Neural progenitor cell (in vitro differentiated cells): ENCODE measurements around the gene KIF22. TPM values are rescaled to one million over a fixed set of nuclear protein-coding genes. Genes with fewer than 3 reads are reported as not detected.
"Not testable (repeated sequence)": the region's sequence is repeated elsewhere in the genome, so short reads cannot be mapped to it uniquely, and the experiment has no call there.

Experiments
- DNase-seq: peaks from one replicate; pipeline ENCODE4 v3.0.0-alpha.2; 2016; ENCODE audit warnings: low spot score
- H2AFZ ChIP-seq: fragments of 200-600 bp; sonication (generic); replicated peaks from 2 replicates; pipeline ENCODE4 v1.6.1; 2016; ENCODE audit warnings: antibody characterized with exemption
- H3F3A ChIP-seq: fragments of 200-600 bp; sonication (generic); 2 replicates; pipeline ENCODE4 v1.6.1; 2016; ENCODE audit warnings: antibody characterized with exemption, low read depth
- H3K27ac ChIP-seq: fragments of 200-600 bp; sonication (generic); 2 replicates; pipeline ENCODE4 v1.5.1; 2016; ENCODE audit warnings: mild to moderate bottlenecking
- H3K27me3 ChIP-seq: fragments of 200-600 bp; sonication (generic); 2 replicates; pipeline ENCODE4 v1.6.1; 2016; ENCODE audit warnings: mild to moderate bottlenecking, moderate library complexity
- H3K36me3 ChIP-seq: fragments of 200-600 bp; sonication (generic); 2 replicates; pipeline ENCODE4 v1.5.1; 2016
- H3K4me1 ChIP-seq: fragments of 200-600 bp; sonication (generic); 2 replicates; pipeline ENCODE4 v1.6.1; 2016; ENCODE audit warnings: mixed run types
- H3K4me2 ChIP-seq: fragments of 200-600 bp; sonication (generic); 2 replicates; pipeline ENCODE4 v1.6.1; 2016
- H3K4me3 ChIP-seq: fragments of 200-600 bp; sonication (generic); 2 replicates; pipeline ENCODE4 v1.5.1; 2016
- H3K79me2 ChIP-seq: fragments of 200-600 bp; sonication (generic); 2 replicates; pipeline ENCODE4 v1.6.1; 2016; ENCODE audit warnings: low read depth
- H3K9ac ChIP-seq: fragments of 200-600 bp; sonication (generic); 2 replicates; pipeline ENCODE4 v1.6.1; 2016
- H3K9me3 ChIP-seq: fragments of 200-600 bp; sonication (generic); 2 replicates; pipeline ENCODE4 v1.5.1; 2016; ENCODE audit warnings: low read depth
- H4K20me1 ChIP-seq: fragments of 200-600 bp; sonication (generic); 2 replicates; pipeline ENCODE4 v1.6.1; 2016; ENCODE audit warnings: low read depth
- H3K27ac Mint-ChIP-seq: 3 replicates; pipeline ENCODE4 v1.8.0; 2021; ENCODE audit warnings: mixed read lengths
- H3K27me3 Mint-ChIP-seq: 2 replicates; pipeline ENCODE4 v1.8.0; 2022; ENCODE audit warnings: low read depth, mild to moderate bottlenecking, inconsistent platforms, moderate library complexity, mixed read lengths; ENCODE audit not compliant: insufficient read depth
- H3K36me3 Mint-ChIP-seq: 3 replicates; pipeline ENCODE4 v1.8.0; 2021; ENCODE audit warnings: mixed read lengths
- H3K4me1 Mint-ChIP-seq: 3 replicates; pipeline ENCODE4 v1.8.0; 2021; ENCODE audit warnings: mixed read lengths
- H3K4me3 Mint-ChIP-seq: 3 replicates; pipeline ENCODE4 v1.8.0; 2021; ENCODE audit warnings: mild to moderate bottlenecking, moderate library complexity, mixed read lengths
- H3K9me3 Mint-ChIP-seq: 3 replicates; pipeline ENCODE4 v1.8.0; 2020; ENCODE audit warnings: mixed read lengths
- CTCF ChIP-seq: fragments of 200-600 bp; sonication (generic); IDR thresholded peaks from 2 replicates; pipeline ENCODE4 v1.5.1; 2017; ENCODE audit warnings: antibody characterized with exemption, mild to moderate bottlenecking
- EZH2 ChIP-seq: fragments of 200-600 bp; sonication (generic); IDR thresholded peaks from 2 replicates; pipeline ENCODE4 v1.6.1; 2017; ENCODE audit warnings: antibody characterized with exemption, mild to moderate bottlenecking, moderate library complexity
- EZH2phosphoT487 ChIP-seq: fragments of 200-600 bp; sonication (generic); IDR thresholded peaks from 2 replicates; pipeline ENCODE4 v1.6.1; 2017; ENCODE audit warnings: antibody characterized with exemption
- total RNA-seq: library from RNA; depleted of rRNA; stranded (reverse); fragments of >200 nt; gene quantifications from 2 replicates; pipeline ENCODE4 v1.2.3, GENCODE V29; 2015; ENCODE audit warnings: low replicate concordance

KIF22 gene
- total RNA-seq, 1 donor from 2014 or later: 173 TPM

- Histone ChIP-seq H3K27me3 (no peaks in the 10 kb centered on the region), H3K79me2 (no peaks in the 10 kb centered on the region), H4K20me1 (no peaks in the 10 kb centered on the region), H3K36me3 (no peaks in the 10 kb centered on the region), H3K4me1 (peaks cover 14% of the 10 kb centered on the region), H3F3A (peaks cover 35% of the 10 kb centered on the region), H3K4me3 (no peak overlapping the region), H3K4me2 (no peak overlapping the region), H3K9ac (no peak overlapping the region), H3K27ac (no peak overlapping the region), H2AFZ (no peak overlapping the region), H3K9me3 (no peaks in the 10 kb centered on the region)
- no peak overlapping the region for H3K4me3 Mint-ChIP-seq
- H3K27me3 Mint-ChIP-seq: peaks cover 12% of the 10 kb centered on the region
- H3K36me3 Mint-ChIP-seq: no peaks in the 10 kb centered on the region
- no peaks in the 10 kb centered on the region for H3K9me3 Mint-ChIP-seq
- H3K27ac Mint-ChIP-seq: no peak overlapping the region
- TF ChIP-seq EZH2phosphoT487: no peak
- TF ChIP-seq CTCF: no peak
- peaks cover 16% of the 10 kb centered on the region for H3K4me1 Mint-ChIP-seq
- DNase-seq: no peak
Measured at GRCh38 chr16:29826342-29826695, 35.8 kb downstream of the KIF22 start.

- Histone ChIP-seq H3K36me3 (no peaks in the 10 kb centered on the region), H2AFZ (no peak overlapping the region), H3F3A (peaks cover 4% of the 10 kb centered on the region), H3K4me2 (no peak overlapping the region), H3K79me2 (no peaks in the 10 kb centered on the region), H3K9me3 (no peaks in the 10 kb centered on the region), H3K27ac (no peak overlapping the region), H3K27me3 (no peaks in the 10 kb centered on the region), H3K4me3 (no peak overlapping the region), H3K4me1 (peaks cover 4% of the 10 kb centered on the region), H4K20me1 (no peaks in the 10 kb centered on the region), H3K9ac (no peak overlapping the region)
- Mint-ChIP-seq H3K36me3 (no peaks in the 10 kb centered on the region), H3K9me3 (no peaks in the 10 kb centered on the region), H3K27me3 (peaks cover 5% of the 10 kb centered on the region), H3K4me1 (peaks cover 6% of the 10 kb centered on the region), H3K27ac (no peak overlapping the region), H3K4me3 (peak overlapping the region; percentile 18)
- DNase-seq: no peak
- TF ChIP-seq EZH2: no peak
- TF ChIP-seq CTCF: no peak
- no peak for TF ChIP-seq EZH2phosphoT487
Measured at GRCh38 chr16:29830774-29831173, 40.2 kb downstream of the KIF22 start.

GRCh38 chr16:29831490-29831889 lies 40.9 kb downstream of the KIF22 start:
- Histone ChIP-seq H3F3A (no peaks in the 10 kb centered on the region), H4K20me1 (no peaks in the 10 kb centered on the region), H3K4me1 (no peaks in the 10 kb centered on the region), H3K79me2 (no peaks in the 10 kb centered on the region), H3K9ac (no peak overlapping the region), H3K27me3 (no peaks in the 10 kb centered on the region), H3K36me3 (no peaks in the 10 kb centered on the region), H3K27ac (no peak overlapping the region), H3K4me2 (no peak overlapping the region), H2AFZ (no peak overlapping the region), H3K4me3 (no peak overlapping the region), H3K9me3 (no peaks in the 10 kb centered on the region)
- no peak for DNase-seq
- H3K9me3 Mint-ChIP-seq: no peaks in the 10 kb centered on the region
- peaks cover 6% of the 10 kb centered on the region for H3K4me1 Mint-ChIP-seq
- no peaks in the 10 kb centered on the region for H3K36me3 Mint-ChIP-seq
- H3K27me3 Mint-ChIP-seq: peaks cover 6% of the 10 kb centered on the region
- TF ChIP-seq CTCF (no peak), EZH2 (no peak), EZH2phosphoT487 (no peak)
- H3K4me3 Mint-ChIP-seq: no peak overlapping the region
- H3K27ac Mint-ChIP-seq: no peak overlapping the region

GRCh38 chr16:29833219-29833618 lies 42.7 kb downstream of the KIF22 start:
- not testable (repeated sequence) for H3K9me3 Mint-ChIP-seq, H3K4me3 ChIP-seq, H3K79me2 ChIP-seq, H2AFZ ChIP-seq, H3F3A ChIP-seq, H3K9me3 ChIP-seq, H3K4me1 ChIP-seq, H3K36me3 Mint-ChIP-seq, H3K4me3 Mint-ChIP-seq, DNase-seq, H3K27ac ChIP-seq, H3K4me1 Mint-ChIP-seq, H4K20me1 ChIP-seq, H3K4me2 ChIP-seq, H3K27me3 Mint-ChIP-seq, H3K36me3 ChIP-seq, H3K9ac ChIP-seq, H3K27me3 ChIP-seq, H3K27ac Mint-ChIP-seq
